Endothelial cell of umbilical vein (primary cell): ENCODE data around the gene NR2E1. TPM values are rescaled to one million over a fixed set of nuclear protein-coding genes. Genes with fewer than 3 reads are reported as not detected.

Experiments used
- BruUV-seq: library from RNA; stranded (reverse); fragments of 400-500 nt; replicated peaks from 2 replicates; lab custom pipeline; 2021; lab: Mats Ljungman, UMichigan
- CTCF ChIA-PET: fragments of 300-600, 350-600 bp; sonication (Branson Sonifier 250); formaldehyde crosslinking; loops from one replicate; lab custom pipeline; 2021; ENCODE audit warnings: antibody characterized with exemption, inconsistent platforms; lab: Charles Lee
- POLR2A ChIA-PET: fragments of 300-600, 350-600 bp; sonication (Branson Sonifier 250); formaldehyde crosslinking; loops from one replicate; lab custom pipeline; 2021; ENCODE audit warnings: antibody characterized with exemption, inconsistent platforms; lab: Charles Lee
- DNase-seq: peaks from one replicate; pipeline ENCODE4 v3.0.0-alpha.2; 2011; ENCODE audit warnings: low read depth, low spot score
- FAIRE-seq: peaks from 2 replicates; lab custom pipeline; 2011; peaks lifted over from hg19 to GRCh38; lab: Jason Lieb, UNC
- H2AFZ ChIP-seq: 2 replicates; pipeline ENCODE4 v1.6.0; 2012; ENCODE audit warnings: low read depth, low read length, control low read depth, inconsistent platforms
- H3K27ac ChIP-seq: 2 replicates; pipeline ENCODE4 v1.5.1; 2011; ENCODE audit warnings: low read depth, mild to moderate bottlenecking, control low read depth, low read length, moderate library complexity; ENCODE audit not compliant: insufficient read depth
- H3K27me3 ChIP-seq, 2 experiments: 2 replicates each; pipeline versions ENCODE4 v1.6.0 to v1.6.1; 2011; ENCODE audit warnings: low read length in 2 of 2, mixed read lengths in 1 of 2; ENCODE audit not compliant: control insufficient read depth in 2 of 2, insufficient read depth in 2 of 2
- H3K36me3 ChIP-seq, 2 experiments: 2 replicates in 1 of 2; 3 replicates in 1 of 2; pipeline ENCODE4 v1.5.1; 2011; ENCODE audit warnings: low read length in 2 of 2, mild to moderate bottlenecking in 1 of 2, moderate library complexity in 1 of 2; ENCODE audit not compliant: control insufficient read depth in 2 of 2, insufficient read depth in 2 of 2; ENCODE audit errors: extremely low read depth in 1 of 2
- H3K4me1 ChIP-seq: 3 replicates; pipeline ENCODE4 v1.5.1; 2011; ENCODE audit warnings: mild to moderate bottlenecking, low read length; ENCODE audit not compliant: control insufficient read depth, insufficient read depth; ENCODE audit errors: extremely low read depth
- H3K4me2 ChIP-seq: 2 replicates; pipeline ENCODE4 v1.6.1; 2011; ENCODE audit warnings: low read length, control low read depth, mixed read lengths; ENCODE audit not compliant: insufficient read depth
- H3K4me3 ChIP-seq, 3 experiments: fragments of 200-600 bp in 1 of 3; sonication (generic), shearing (Covaris generic) in 1 of 3; replicated peaks in 1 of 3; 2 replicates each; pipeline ENCODE4 v1.5.1; 2011 to 2016; ENCODE audit warnings: control low read depth in 3 of 3, low read length in 3 of 3, mild to moderate bottlenecking in 2 of 3, inconsistent platforms in 1 of 3, low read depth in 1 of 3, moderate library complexity in 1 of 3; ENCODE audit not compliant: insufficient read depth in 1 of 3
- H3K79me2 ChIP-seq: 2 replicates; pipeline ENCODE4 v1.6.0; 2012; ENCODE audit warnings: low read length, inconsistent platforms; ENCODE audit not compliant: control insufficient read depth, insufficient read depth
- H3K9ac ChIP-seq: replicated peaks from 2 replicates; pipeline ENCODE3; 2011; ENCODE audit warnings: low read length, control low read depth; ENCODE audit not compliant: insufficient read depth; ENCODE audit errors: extremely low read depth
- H3K9me1 ChIP-seq: replicated peaks from 3 replicates; pipeline ENCODE4 v1.6.0; 2011; ENCODE audit warnings: mild to moderate bottlenecking, low read length; ENCODE audit not compliant: control insufficient read depth, insufficient read depth; ENCODE audit errors: extremely low read depth
- H3K9me3 ChIP-seq: replicated peaks from 2 replicates; pipeline ENCODE4 v1.5.1; 2012; ENCODE audit warnings: low read length, inconsistent platforms; ENCODE audit not compliant: control insufficient read depth, insufficient read depth
- H4K20me1 ChIP-seq: replicated peaks from 2 replicates; pipeline ENCODE3; 2011; ENCODE audit warnings: mild to moderate bottlenecking, low read length; ENCODE audit not compliant: control insufficient read depth, insufficient read depth; ENCODE audit errors: extremely low read depth
- EZH2 ChIP-seq: IDR thresholded peaks from 2 replicates; pipeline ENCODE4 v1.6.1; 2012; ENCODE audit warnings: borderline replicate concordance, low read depth, mild to moderate bottlenecking, moderate library complexity, low read length, inconsistent platforms; ENCODE audit not compliant: severe bottlenecking
- JUN ChIP-seq: IDR thresholded peaks from 2 replicates; pipeline ENCODE4 v1.6.1; 2011; ENCODE audit warnings: borderline replicate concordance, low read depth; ENCODE audit not compliant: insufficient read length, insufficient read depth
- POLR2A ChIP-seq: IDR thresholded peaks from 2 replicates; pipeline ENCODE4 v1.6.1; 2012; ENCODE audit warnings: low read depth, mild to moderate bottlenecking, control low read depth, low read length
- POLR2AphosphoS5 ChIP-seq: IDR thresholded peaks from 2 replicates; pipeline ENCODE4 v1.6.1; 2012; ENCODE audit warnings: low read depth, mild to moderate bottlenecking, control low read depth, low read length, moderate library complexity; ENCODE audit not compliant: insufficient read depth
- dilution Hi-C: fragments of 300-500 bp; cut with MboI; formaldehyde crosslinking; loops from one replicate; pipeline ENCODE4 v1.15.0; 2019; ENCODE audit warnings: low sequenced_read_pairs; ENCODE audit not compliant: extremely low pct_ligation_motif_present
- intact Hi-C: fragments of 100-400 bp; cut with micrococcal nuclease; formaldehyde crosslinking; loops from one replicate; pipeline ENCODE4 v1.10.0; 2022
- polyA plus RNA-seq, 4 experiments: library from polyadenylated mRNA; depleted of rRNA in 3 of 4; stranded (reverse) in 3 of 4; unstranded in 1 of 4; fragments of >200 nt; gene quantifications; 2 replicates each; pipeline versions ENCODE4 v1.2.1 to v1.2.3, GENCODE V29; 2011 to 2012; ENCODE audit warnings: missing spikeins in 1 of 4
- total RNA-seq: library from RNA; stranded (reverse); gene quantifications from 2 replicates; pipeline ENCODE4 v1.2.3, GENCODE V29; 2021
- TF ChIP-seq, protein P1 (sequence below): IDR thresholded peaks from 2 replicates; pipeline ENCODE4 v1.6.1; 2011; ENCODE audit not compliant: insufficient read depth, insufficient read length
- TF ChIP-seq, protein P2 (sequence below), 2 donors: IDR thresholded peaks; 1 replicate in 1 of 2; 2 replicates in 1 of 2; pipeline ENCODE4 v1.5.1; 2011; ENCODE audit warnings: low read length in 2 of 2, mild to moderate bottlenecking in 2 of 2, moderate library complexity in 2 of 2, control low read depth in 1 of 2, inconsistent platforms in 1 of 2, low read depth in 1 of 2; ENCODE audit not compliant: insufficient read depth in 1 of 2; ENCODE audit errors: extremely low read depth in 1 of 2

NR2E1 gene
- total and polyA plus RNA-seq, 2 donors (not counting 3 experiments of a cell fraction or from before 2014, with no cell fraction given) = not detected

DNA sequence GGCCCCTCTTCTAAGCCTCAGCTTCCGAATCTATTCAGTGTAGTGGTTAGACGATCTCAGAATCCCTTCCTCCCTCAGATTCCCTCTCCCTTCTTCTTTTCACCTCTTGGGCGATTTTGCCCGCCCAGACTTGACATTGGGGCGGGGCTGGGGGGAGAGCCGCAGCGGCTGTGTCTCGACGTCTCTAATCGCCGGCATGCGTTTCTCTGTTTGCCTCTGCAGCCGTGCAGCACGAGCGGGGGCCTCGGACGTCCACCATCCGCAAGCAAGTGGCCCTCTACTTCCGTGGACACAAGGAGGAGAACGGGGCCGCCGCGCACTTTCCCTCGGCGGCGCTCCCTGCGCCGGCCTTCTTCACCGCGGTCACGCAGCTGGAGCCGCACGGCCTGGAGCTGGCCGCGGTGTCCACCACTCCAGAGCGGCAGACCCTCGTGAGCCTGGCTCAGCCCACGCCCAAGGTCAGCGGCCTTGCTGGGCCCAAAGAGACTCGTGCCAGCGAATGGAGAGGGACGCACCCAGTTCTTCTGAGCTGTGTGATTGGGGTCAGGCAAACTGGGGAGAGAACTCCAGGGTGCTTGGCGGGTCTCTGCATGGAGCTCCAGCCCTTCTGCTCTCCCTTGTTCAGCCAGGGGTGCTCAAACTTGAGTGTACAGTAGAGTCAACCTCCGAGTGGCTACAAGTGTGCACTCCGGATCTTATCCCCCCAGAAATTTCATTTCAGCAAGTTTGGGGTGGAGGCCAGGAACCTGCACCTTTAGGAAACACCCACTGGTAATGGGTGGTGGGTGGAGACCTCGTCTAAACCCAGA, 10.7 kb downstream of the NR2E1 start:
- no peaks in the 10 kb centered on the region for H3K9me3 ChIP-seq
- CTCF ChIA-PET = interaction anchor here (1.0 to 5.8 kb wide), 4 partner anchors 9 to 343 kb away, joined by 3 to 45 read pairs (median 4); no protein-coding TSS in a partner anchor
- H2AFZ ChIP-seq = no peak overlapping the region

DNA sequence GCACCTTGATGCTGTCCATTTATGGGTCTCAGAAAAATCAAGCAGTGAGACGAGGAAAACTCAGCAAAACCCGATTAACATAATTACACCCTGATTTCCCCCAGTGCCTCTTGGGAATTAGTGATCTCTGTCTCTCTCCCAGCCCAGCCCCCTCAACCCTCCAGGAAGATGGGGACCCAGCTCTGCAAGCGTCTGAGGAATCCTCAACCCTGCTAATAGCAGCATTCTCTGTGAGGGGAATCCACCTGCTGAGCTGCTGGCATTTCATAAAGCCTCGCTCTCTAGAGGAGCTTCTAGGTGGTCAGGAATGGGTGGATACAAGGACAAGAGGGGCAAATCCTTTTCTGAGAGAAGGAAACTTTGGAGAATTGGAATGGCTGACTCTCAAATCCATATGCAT, 13.9 kb downstream of the NR2E1 start:
- Histone ChIP-seq H3K36me3 (no peaks in the 10 kb centered on the region), H3K27me3 (peaks cover 42 to 58% of the 10 kb centered on the region in 2 experiments), H3K9me1 (no peaks in the 10 kb centered on the region), H3K4me3 (no peak overlapping the region), H3K4me2 (no peak overlapping the region), H4K20me1 (no peaks in the 10 kb centered on the region), H3K79me2 (no peaks in the 10 kb centered on the region), H3K9me3 (no peaks in the 10 kb centered on the region), H3K9ac (no peak overlapping the region), H2AFZ (no peak overlapping the region), H3K27ac (no peak overlapping the region), H3K4me1 (peaks cover 5% of the 10 kb centered on the region)
- ChIA-PET POLR2A (no interaction called here), CTCF (interaction anchor here (0.7 to 5.8 kb wide), 4 partner anchors 11 to 312 kb away, joined by 3 to 45 read pairs (median 4); no protein-coding TSS in a partner anchor)
- no peak for DNase-seq
- BruUV-seq = no TSS peak
- no peak for FAIRE-seq
- intact Hi-C loops (loop anchor here (10.0 kb wide), 1 partner anchor 345 kb away; no protein-coding TSS in a partner anchor), dilution Hi-C loops (no loop called here)
- TF ChIP-seq, protein P1, sequence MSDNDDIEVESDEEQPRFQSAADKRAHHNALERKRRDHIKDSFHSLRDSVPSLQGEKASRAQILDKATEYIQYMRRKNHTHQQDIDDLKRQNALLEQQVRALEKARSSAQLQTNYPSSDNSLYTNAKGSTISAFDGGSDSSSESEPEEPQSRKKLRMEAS = no peak
- TF ChIP-seq JUN = no peak
- no peak for TF ChIP-seq POLR2AphosphoS5
- TF ChIP-seq, protein P2, sequence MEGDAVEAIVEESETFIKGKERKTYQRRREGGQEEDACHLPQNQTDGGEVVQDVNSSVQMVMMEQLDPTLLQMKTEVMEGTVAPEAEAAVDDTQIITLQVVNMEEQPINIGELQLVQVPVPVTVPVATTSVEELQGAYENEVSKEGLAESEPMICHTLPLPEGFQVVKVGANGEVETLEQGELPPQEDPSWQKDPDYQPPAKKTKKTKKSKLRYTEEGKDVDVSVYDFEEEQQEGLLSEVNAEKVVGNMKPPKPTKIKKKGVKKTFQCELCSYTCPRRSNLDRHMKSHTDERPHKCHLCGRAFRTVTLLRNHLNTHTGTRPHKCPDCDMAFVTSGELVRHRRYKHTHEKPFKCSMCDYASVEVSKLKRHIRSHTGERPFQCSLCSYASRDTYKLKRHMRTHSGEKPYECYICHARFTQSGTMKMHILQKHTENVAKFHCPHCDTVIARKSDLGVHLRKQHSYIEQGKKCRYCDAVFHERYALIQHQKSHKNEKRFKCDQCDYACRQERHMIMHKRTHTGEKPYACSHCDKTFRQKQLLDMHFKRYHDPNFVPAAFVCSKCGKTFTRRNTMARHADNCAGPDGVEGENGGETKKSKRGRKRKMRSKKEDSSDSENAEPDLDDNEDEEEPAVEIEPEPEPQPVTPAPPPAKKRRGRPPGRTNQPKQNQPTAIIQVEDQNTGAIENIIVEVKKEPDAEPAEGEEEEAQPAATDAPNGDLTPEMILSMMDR (IDR thresholded peaks at IDR 0.05; ENCODE audit: extremely low read depth in 1 of 2, insufficient read depth in 1 of 2, low read depth in 1 of 2, low read length in 2 of 2) = no peak

More for the DNA sequence above, 10.7 kb downstream of the NR2E1 start:
- Histone ChIP-seq H3K4me1 (peaks cover 5% of the 10 kb centered on the region), H4K20me1 (no peaks in the 10 kb centered on the region), H3K9me1 (no peaks in the 10 kb centered on the region), H3K4me2 (peak overlapping the region; percentile 19), H3K79me2 (no peaks in the 10 kb centered on the region), H3K27me3 (peaks cover 62 to 90% of the 10 kb centered on the region in 2 experiments), H3K36me3 (no peaks in the 10 kb centered on the region), H3K9ac (no peak overlapping the region), H3K27ac (no peak overlapping the region), H3K4me3 (no peak overlapping the region)
- FAIRE-seq (no peak), DNase-seq (no peak)
- no TSS peak for BruUV-seq
- POLR2A ChIA-PET = no interaction called here
- intact Hi-C loops = loop anchor here (10.0 kb wide), 1 partner anchor 348 kb away; no protein-coding TSS in a partner anchor
- dilution Hi-C loops = no loop called here
- TF ChIP-seq, protein P1 = no peak
- peak; percentile 98 for TF ChIP-seq EZH2
- no peak for TF ChIP-seq POLR2A
